Activated T-cell treated with anti-CD3 and anti-CD28 coated beads, Interleukin-2, amount 50 U/mL, for 72 hours (primary cell): ENCODE results near the gene GMPPB. TPM values are rescaled to one million over a fixed set of nuclear protein-coding genes. Genes with fewer than 3 reads are reported as not detected.
A peak's percentile ranks its signal among the peaks of the same experiment; 100 is the strongest.

ENCODE experiments used
- ATAC-seq, 2 donors: fragments of 150-1000 bp; cut with Tn5 transposase; replicated peaks in 1 of 2; 2 replicates each; pipeline ENCODE4 v1.10.0; 2021; ENCODE audit warnings: moderate library complexity in 2 of 2, mild to moderate bottlenecking in 1 of 2
- DNase-seq, 2 donors: peaks; one replicate each; pipeline ENCODE4 v3.0.0; 2021 to 2022; ENCODE audit warnings: mixed read lengths in 1 of 2
- H3K27ac Mint-ChIP-seq: one replicate; pipeline ENCODE4 v1.8.0; 2022; ENCODE audit warnings: mild to moderate bottlenecking, moderate library complexity, mixed read lengths
- H3K27me3 Mint-ChIP-seq: one replicate; pipeline ENCODE4 v1.8.0; 2022; ENCODE audit warnings: low read depth, mixed read lengths
- H3K36me3 Mint-ChIP-seq, 2 donors: one replicate each; pipeline ENCODE4 v1.8.0; 2022; ENCODE audit warnings: mixed read lengths in 2 of 2, mild to moderate bottlenecking in 1 of 2; ENCODE audit not compliant: insufficient read depth in 2 of 2
- H3K4me1 Mint-ChIP-seq: one replicate; pipeline ENCODE4 v1.8.0; 2022; ENCODE audit warnings: low read depth, mixed read lengths
- H3K4me3 Mint-ChIP-seq, 2 donors: one replicate each; pipeline ENCODE4 v1.8.0; 2022; ENCODE audit warnings: mild to moderate bottlenecking in 2 of 2, mixed read lengths in 2 of 2, moderate library complexity in 2 of 2
- H3K9me3 Mint-ChIP-seq, 2 donors: one replicate each; pipeline ENCODE4 v1.8.0; 2022; ENCODE audit warnings: mixed read lengths in 2 of 2
- total RNA-seq, 2 donors: library from RNA; stranded (reverse); gene quantifications; one replicate each; pipeline ENCODE4 v1.2.3, GENCODE V29; 2022

GMPPB gene
- total RNA-seq, 2 donors from 2014 or later = 22.3 to 33.4 TPM

DNA sequence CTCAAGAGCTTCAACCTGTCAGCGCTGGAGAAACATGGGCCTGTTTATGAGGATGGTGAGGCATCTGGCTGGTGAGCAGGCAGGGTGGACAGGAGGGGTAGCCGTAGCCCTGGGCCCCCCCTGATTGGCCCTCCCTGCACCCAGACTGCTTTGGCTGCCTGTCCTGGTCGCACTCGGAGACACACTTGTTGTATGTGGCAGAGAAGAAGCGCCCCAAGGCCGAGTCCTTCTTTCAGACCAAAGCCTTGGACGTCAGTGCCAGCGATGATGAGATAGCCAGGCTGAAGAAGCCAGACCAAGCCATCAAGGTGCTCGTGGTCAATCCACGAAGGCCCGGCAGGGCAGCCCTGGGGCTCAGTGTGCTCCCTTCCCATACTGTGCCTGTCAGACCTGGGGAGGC is 47.8 kb downstream of the GMPPB start:
- ATAC-seq = no peak
- H3K36me3 Mint-ChIP-seq = peaks cover 0 to 8% of the 10 kb centered on the region in 2 donors
- peaks cover 37% of the 10 kb centered on the region for H3K4me1 Mint-ChIP-seq
- H3K27ac Mint-ChIP-seq = no peak overlapping the region
- no peaks in the 10 kb centered on the region for H3K9me3 Mint-ChIP-seq
- H3K27me3 Mint-ChIP-seq = no peaks in the 10 kb centered on the region
- no peak for DNase-seq
- H3K4me3 Mint-ChIP-seq = no peak overlapping the region

DNA sequence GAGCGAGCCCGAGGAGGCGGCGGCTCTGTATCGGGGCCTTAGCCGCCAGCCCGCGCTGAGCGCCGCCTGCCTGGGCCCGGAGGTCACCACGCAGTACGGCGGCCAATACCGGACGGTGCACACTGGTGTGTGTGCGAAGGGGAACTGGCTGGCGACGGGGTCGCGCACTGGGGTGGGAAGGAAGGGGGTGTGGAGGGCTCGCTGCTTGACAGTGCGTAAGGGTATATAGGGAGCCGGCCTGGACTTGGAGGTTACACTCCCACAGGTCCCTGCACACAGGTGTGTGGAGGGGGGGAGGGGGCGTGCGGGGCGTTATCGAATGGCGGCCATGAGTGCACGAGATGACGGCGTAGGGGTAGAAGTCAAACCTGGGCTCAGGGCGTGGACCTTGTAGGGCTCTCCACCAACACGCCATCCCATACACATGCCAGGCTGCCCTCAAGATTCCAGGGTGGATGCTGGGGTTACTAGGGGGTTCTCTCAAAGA is 49.2 kb downstream of the GMPPB start:
- peak; percentile 22 to 36 for ATAC-seq
- H3K27ac Mint-ChIP-seq = no peak overlapping the region
- H3K4me1 Mint-ChIP-seq = peaks cover 33% of the 10 kb centered on the region
- H3K27me3 Mint-ChIP-seq = no peaks in the 10 kb centered on the region
- H3K9me3 Mint-ChIP-seq = no peaks in the 10 kb centered on the region
- no peak for DNase-seq
- peaks cover 0 to 3% of the 10 kb centered on the region in 2 donors for H3K36me3 Mint-ChIP-seq
- peak overlapping the region; percentile 90 to 91 for H3K4me3 Mint-ChIP-seq

DNA sequence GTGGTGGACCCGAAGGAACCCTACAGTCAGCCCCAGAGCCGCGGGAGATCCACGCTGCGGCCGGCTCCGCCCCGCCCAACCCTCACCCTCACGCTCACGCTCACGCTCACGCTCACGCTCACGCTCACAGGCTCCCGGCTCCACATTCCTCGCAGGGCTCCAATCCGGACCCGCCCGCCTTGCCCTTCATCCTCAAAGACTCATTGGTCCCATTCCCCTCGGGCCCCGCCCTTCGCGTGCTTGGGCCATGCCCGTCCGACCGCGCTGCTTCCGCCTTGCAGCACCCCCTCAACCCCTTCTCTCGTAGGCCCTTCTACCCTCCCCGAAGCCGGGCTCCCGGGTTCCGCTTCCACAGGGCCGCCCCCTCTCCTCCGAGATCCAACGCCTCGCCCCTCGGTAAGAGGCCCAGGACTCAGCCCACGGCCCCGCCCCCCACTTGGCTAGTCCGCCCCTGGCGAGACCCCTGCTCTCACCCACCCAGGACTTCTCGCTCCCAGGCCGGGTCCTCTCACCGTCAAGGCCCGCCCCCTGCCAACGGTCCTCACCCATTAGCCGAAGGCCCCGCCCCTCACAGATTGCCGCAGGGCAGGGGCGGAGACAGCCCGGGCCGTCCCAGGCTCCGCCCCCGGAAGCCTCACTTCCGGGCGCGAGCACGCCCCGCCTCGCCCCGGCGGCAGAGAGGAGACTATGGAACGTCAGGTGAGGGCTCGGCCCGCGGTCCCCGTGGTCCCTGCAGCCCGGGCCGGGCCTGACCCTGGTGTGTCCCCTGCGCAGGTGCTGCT is 49.8 kb downstream of the GMPPB start, which contains the start of gene APEH:
Gene APEH (plus strand): TSS at position 637 of the 782 bp plus-strand sequence. CDS start 51 bp downstream, at position 688.
- DNase-seq (peak; percentile 99), ATAC-seq (peak; percentile 88 to 90)
- Mint-ChIP-seq H3K9me3 (no peaks in the 10 kb centered on the region), H3K4me3 (peak within 1 kb of the TSS; percentile 90 to 91), H3K4me1 (peaks cover 33% of the 10 kb centered on the region), H3K27me3 (no peaks in the 10 kb centered on the region), H3K27ac (peak within 1 kb of the TSS; percentile 90), H3K36me3 (peaks cover 0 to 3% of the 10 kb centered on the region in 2 donors)

DNA sequence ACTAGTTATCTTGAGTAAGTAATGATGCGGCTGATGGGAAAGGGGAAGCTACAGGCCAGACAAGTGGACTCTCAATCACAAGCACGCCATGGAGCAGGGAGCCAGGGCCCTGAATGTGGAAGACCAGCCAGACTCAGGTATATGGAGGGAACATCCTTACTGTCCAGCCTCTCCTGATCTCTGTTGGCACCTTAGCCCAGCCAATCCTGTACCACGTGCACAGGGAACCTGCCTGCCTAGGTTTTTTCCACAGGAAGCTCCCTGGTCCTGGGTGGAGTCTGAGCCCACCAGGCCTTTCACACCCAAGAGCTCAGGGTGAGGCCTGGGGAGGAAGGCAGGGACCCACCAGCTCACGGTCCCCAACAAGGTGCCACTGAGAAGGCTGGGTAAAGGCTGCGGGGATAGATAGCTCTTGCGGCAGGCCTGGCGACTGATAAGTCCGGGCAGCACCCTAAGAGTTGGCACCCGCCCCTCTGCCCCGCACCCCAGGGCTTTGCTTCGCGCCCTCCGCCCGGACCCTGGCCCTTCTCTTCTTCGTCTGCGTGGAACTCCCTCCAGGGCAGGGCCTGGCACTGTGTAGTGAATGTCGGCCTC is 50.5 kb downstream of the GMPPB start:
- no peaks in the 10 kb centered on the region for H3K9me3 Mint-ChIP-seq
- peak in 1 of 2 donors; percentile 8 for DNase-seq
- peak overlapping the region; percentile 90 for H3K27ac Mint-ChIP-seq
- peaks cover 0 to 2% of the 10 kb centered on the region in 2 donors for H3K36me3 Mint-ChIP-seq
- no peaks in the 10 kb centered on the region for H3K27me3 Mint-ChIP-seq
- peaks cover 33% of the 10 kb centered on the region for H3K4me1 Mint-ChIP-seq
- peak overlapping the region; percentile 90 to 91 for H3K4me3 Mint-ChIP-seq
- ATAC-seq = no peak

DNA sequence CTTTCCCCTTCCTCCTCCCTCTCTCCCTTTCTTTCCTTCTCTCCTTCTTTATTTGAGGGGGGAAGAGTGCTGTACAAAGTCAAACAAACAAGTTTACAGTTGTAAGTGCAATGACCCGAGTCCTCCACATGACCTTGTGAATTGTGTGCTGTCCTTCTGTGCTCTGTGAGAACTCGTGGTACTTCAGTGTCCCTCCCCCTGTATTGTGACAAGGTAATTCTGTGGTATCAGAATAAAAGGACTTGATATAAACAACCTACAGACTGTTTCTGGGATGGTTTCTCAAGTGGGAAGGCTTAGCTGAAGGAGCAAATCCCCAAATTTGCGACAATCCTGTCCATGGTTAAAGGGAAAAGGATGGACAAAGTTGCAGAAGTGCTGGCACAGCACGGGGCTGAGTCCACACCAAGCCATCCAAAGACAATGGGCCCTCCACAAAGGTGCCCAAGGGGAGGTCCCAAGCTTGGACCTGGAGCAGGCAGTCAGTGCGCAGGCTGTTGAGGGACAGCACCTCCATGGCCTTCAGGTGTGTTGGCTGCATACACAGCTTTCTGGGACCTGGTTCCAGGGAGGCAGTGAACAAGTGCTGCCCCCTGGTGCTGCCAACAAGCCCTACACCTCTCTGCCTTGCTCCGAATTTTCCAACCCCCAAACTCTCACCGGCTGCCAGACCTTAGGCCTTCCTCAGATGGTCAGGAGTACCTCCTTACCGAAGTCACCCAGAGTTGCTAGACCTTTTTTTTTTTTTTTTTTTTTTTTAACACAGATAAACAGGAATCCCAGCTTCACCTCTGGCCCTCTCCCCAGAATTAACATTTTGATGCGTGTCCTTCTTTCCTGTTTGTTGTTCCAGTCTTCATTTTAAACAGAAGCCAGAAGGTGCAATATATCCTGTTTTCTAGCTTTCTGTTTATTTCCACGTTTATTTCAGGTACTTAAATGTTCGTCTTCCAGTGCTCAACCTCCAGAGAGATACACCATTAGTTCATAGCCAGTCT is 52.2 kb downstream of the GMPPB start:
- no peak for ATAC-seq
- H3K9me3 Mint-ChIP-seq = no peaks in the 10 kb centered on the region

DNA sequence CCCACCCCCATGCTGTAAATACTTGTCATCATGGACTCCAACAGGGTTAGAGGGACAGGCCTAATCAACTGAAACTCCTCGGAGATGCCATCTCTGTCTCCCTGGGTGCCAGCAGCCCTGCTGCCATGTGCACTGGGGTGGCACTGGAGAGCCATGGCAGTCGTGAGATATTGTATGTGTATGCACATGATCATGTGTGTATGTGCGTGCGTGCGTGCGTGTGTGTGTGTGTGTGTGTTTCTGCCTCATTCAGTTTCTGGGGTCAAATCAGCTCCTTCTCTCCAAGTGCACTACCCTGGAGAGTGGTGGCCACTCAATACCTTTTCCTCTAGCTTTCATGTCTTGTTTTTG is 52.8 kb downstream of the GMPPB start:
- H3K9me3 Mint-ChIP-seq = no peaks in the 10 kb centered on the region
- no peak overlapping the region for H3K27ac Mint-ChIP-seq
- H3K4me3 Mint-ChIP-seq = no peak overlapping the region
- no peaks in the 10 kb centered on the region for H3K27me3 Mint-ChIP-seq
- H3K4me1 Mint-ChIP-seq = peaks cover 29% of the 10 kb centered on the region
- no peak for ATAC-seq
- DNase-seq = no peak
- H3K36me3 Mint-ChIP-seq = no peaks in the 10 kb centered on the region

More for the DNA sequence above, 52.2 kb downstream of the GMPPB start:
- Mint-ChIP-seq H3K4me3 (peak overlapping the region; percentile 37 to 51), H3K27ac (no peak overlapping the region), H3K36me3 (no peaks in the 10 kb centered on the region), H3K27me3 (no peaks in the 10 kb centered on the region), H3K4me1 (peaks cover 33% of the 10 kb centered on the region)
- DNase-seq = peak; percentile 77 to 79

Other genes with a start within 250 kb of the GMPPB start
- under 1 TPM; 0.17 to 0.21 TPM for gene BSN, start 169.5 kb downstream of the GMPPB start, total RNA-seq
- gene APEH, start 49.6 kb downstream of the GMPPB start, total RNA-seq = 100 to 1,000 TPM in 1 of 2 donors, 10 to 100 TPM in 1; 82.7 to 108 TPM
- gene MST1, start 34.5 kb downstream of the GMPPB start, total RNA-seq = 10 to 100 TPM; 27.9 to 29.8 TPM
- gene RNF123, start 34.4 kb downstream of the GMPPB start, total RNA-seq = 10 to 100 TPM; 35.1 to 35.2 TPM
- under 1 TPM; 0.19 to 0.72 TPM for gene AMIGO3, start 4.3 kb downstream of the GMPPB start, total RNA-seq
- 10 to 100 TPM; 36.5 to 37.4 TPM for gene IP6K1, start 62.6 kb upstream of the GMPPB start, total RNA-seq
- gene CDHR4, start 75.9 kb upstream of the GMPPB start, total RNA-seq = under 1 TPM in 1 of 2 donors, not detected in 1; 0.39 TPM
- gene INKA1, start 79.3 kb upstream of the GMPPB start, total RNA-seq = 1 to 10 TPM; 1.2 to 1.5 TPM
- 10 to 100 TPM; 93.5 to 98.6 TPM for gene UBA7, start 90.0 kb upstream of the GMPPB start, total RNA-seq
- 10 to 100 TPM; 28.0 to 47.2 TPM for gene TRAIP, start 132.6 kb upstream of the GMPPB start, total RNA-seq
- under 1 TPM in 1 of 2 donors, not detected in 1; 0.50 TPM for gene CAMKV, start 146.0 kb upstream of the GMPPB start, total RNA-seq
- gene MST1R, start 179.9 kb upstream of the GMPPB start, total RNA-seq = 1 to 10 TPM in 1 of 2 donors, under 1 TPM in 1; 0.84 to 2.4 TPM
- gene MON1A, start 205.9 kb upstream of the GMPPB start, total RNA-seq = 10 to 100 TPM in 1 of 2 donors, 1 to 10 TPM in 1; 9.1 to 12.0 TPM
- gene RBM6, start 216.2 kb upstream of the GMPPB start, total RNA-seq = 10 to 100 TPM; 57.4 to 70.4 TPM